KBM-7 (cell line): ENCODE data around the gene SPNS1.

ENCODE experiments used
- DNase-seq: peaks from one replicate; pipeline ENCODE4 v3.0.0-alpha.2; 2015
- in situ Hi-C: fragments of 300-500 bp; cut with MboI; formaldehyde crosslinking; loops from 2 replicates; pipeline ENCODE4 v1.14.3; 2020; ENCODE audit warnings: low sequenced_read_pairs, low pct_unique_long_range_greater_than_20kb, mixed read lengths

Gene SPNS1

GRCh38 chr16:29014561-29015069, 40.0 kb downstream of the SPNS1 start:
- no peak for DNase-seq
- in situ Hi-C loops, result no loop called here

- DNase-seq, result no peak
- in situ Hi-C loops, result no loop called here
Observed at GRCh38 chr16:29022196-29022595, 47.6 kb downstream of the SPNS1 start.

DNA sequence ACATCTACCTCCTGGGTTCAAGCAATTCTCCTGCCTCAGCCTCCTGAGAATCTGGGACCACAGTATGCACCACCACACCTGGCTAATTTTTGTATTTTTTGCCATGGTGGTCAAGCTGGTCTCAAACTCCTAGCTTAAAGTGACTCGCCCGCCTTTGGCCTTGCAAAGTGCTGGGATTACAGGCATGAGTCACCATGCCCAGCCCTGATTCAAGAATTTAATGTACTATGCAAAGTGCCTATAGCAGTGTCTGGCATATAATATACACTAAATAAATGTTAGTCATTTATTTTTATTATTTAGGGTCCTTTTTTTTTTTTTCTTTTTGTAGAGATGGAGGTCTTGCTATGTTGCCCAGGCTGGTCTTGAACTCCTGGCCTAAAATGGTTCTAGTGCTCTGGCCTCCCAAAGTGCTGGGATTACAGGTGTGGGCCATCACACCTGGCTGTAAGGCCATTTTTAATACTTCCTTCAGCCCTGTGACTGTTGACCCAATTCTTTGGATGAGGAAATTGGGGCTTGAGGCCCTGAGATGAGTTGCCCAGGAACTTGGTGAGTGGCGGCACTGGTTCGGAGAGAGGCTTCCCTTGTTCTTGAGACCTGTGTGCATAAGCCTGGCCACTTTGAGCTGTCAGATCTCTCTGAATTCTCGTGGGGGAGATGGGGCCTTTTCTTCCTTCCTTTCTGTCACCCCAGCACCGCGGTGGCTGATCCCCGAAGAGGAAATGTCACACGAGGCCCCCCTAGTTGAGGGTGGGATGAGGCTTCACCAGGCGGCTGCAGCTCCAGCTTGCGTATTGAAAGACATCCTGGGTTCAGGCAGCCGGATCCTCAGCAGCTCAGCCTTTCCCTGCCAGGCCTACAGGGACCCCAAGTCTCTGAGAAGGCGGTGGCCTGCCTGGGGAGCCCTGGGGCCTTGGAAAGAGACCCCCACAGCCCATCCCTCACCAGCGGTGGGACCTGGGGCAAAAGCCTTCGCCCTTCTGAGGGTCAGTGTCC, 49.0 kb downstream of the SPNS1 start:
- in situ Hi-C loops, result no loop called here
- DNase-seq, result no peak

DNA sequence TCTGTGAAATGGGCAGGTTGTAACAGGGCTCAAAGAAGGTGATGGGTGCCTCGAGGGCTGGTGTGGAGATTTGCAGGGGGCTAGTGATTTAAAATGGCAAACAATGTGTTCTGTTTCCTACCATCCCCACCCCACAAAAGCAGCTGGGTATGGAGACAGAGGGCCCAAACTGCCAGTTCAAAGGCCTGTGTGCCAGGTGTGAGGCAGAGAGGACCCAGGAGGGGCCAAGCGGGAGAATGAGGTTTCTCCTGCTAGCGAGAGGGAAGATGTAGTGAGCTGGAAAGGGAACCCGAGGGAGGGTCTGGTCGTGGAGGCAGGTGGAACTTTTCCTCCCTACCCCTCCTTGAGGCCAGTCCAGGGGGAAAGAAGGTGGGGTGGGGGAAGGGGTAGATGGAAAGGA, 49.7 kb downstream of the SPNS1 start:
- in situ Hi-C loops, result no loop called here
- DNase-seq, result no peak

GRCh38 chr16:29025218-29025617, 50.6 kb downstream of the SPNS1 start:
- in situ Hi-C loops, result no loop called here
- no peak for DNase-seq

DNA sequence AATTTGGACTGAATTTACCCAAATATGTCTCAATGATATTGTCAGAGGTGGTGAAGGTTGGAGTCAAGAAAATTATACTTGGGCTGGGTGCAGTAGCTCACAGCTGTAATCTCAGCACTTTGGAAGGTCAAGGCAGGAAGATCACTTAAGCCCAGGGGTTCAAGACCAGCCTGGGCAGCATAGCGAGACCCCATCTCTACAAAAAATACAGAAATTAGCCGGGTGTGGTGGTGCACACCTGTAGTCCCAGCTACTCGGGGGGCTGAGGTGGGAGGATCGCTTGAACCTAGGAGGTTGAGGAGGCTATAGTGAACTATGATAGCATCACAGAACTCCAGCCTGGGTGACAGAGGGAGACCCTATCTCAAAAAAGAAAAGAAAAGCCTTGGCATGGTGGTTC, 51.2 kb downstream of the SPNS1 start:
- no peak for DNase-seq
- in situ Hi-C loops, result no loop called here

DNA sequence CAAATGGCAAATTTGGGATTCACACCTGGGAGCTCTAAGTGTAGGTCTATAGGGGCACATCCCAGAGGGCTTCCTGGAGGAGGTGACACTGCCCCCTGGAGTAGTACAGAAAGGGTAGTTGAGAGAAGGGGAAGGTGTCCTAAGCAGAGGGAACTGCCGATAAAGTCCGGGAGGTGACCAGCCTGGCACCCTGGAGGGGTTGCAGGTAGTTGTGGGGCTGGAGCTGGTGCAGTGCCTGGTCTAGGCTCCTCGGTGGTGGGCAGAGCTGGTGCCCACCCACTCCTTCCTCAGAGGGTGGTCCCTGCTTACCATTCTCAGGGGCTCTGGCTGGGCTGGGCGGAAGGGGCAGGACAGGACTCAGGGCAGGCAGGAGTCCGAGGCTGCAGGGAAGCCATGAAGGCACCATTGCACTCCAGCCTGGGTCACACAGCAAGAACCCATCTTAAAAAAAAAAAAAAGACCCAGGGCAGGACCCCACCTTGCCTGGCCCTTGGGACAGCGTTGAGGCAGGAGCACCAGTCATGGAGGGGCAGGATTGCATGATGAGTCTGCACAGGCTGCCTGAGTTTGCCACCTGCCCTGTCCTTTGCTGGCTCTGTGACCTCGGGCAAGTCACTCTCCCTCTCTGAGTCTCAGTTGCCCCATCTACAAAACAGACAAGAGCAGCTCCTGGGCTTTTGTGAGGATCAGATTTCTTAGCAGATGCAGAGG, 54.0 kb downstream of the SPNS1 start:
- in situ Hi-C loops, result no loop called here
- no peak for DNase-seq

GRCh38 chr16:29029168-29029994, 54.8 kb downstream of the SPNS1 start:
- peak; percentile 71 for DNase-seq
- in situ Hi-C loops, result no loop called here

DNA sequence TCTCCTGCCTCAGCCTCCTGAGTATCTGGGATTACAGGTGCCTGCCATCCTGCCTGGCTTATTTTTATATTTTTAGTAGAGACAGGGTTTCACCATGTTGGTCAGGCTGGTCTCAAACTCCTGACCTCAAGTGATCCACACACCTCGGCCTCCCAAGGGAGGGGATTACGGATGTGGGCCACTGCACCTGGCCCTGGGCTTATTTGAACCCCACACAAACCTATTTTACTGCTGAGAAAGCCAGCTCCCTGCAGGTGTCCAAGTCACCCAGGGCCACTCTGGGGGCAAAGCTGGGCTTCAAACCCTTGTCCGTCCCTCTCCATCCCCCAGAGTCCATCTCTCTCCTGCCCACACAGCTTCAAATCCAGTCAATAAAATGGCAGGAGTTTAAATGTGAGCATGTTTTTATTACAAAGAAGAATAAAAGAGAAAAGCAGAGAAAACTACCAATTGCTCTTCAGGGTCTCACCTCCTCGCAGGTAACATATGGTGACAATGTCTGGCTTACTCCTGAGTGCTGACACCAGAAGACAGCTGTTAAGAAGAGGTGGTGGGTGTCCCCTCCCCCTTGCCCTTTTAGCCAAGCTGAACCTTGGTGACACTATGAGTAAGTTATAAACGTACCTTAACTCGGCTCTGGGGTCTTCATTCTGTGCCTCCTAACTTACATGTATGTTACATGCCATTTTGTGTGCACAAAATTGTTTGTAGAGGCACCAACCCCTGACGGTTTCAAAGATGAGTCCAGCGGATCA, 55.7 kb downstream of the SPNS1 start:
- in situ Hi-C loops, result no loop called here
- no peak for DNase-seq
